Keratinocyte (primary cell): Measurements from ENCODE around the gene RIT2. TPM values are rescaled to one million over a fixed set of nuclear protein-coding genes. Genes with fewer than 3 reads are reported as not detected.

ENCODE experiments used
- DNase-seq: peaks from one replicate; pipeline ENCODE4 v3.0.0-alpha.2; 2011; ENCODE audit warnings: low read depth, missing footprints, low spot score
- FAIRE-seq: peaks from 2 replicates; lab custom pipeline; 2011; peaks lifted over from hg19 to GRCh38; lab: Jason Lieb, UNC
- H2AFZ ChIP-seq: 2 replicates; pipeline ENCODE4 v1.6.0; 2012; ENCODE audit warnings: low read length, control low read depth, inconsistent platforms; ENCODE audit not compliant: control insufficient read depth
- H3K27ac ChIP-seq: 2 replicates; pipeline ENCODE4 v1.5.1; 2011; ENCODE audit warnings: low read length; ENCODE audit not compliant: control insufficient read depth, insufficient read depth
- H3K27me3 ChIP-seq: 3 replicates; pipeline ENCODE4 v1.6.0; 2011; ENCODE audit warnings: low read length; ENCODE audit not compliant: control insufficient read depth, insufficient read depth; ENCODE audit errors: extremely low read depth
- H3K36me3 ChIP-seq, 2 experiments: 2 replicates in 1 of 2; 3 replicates in 1 of 2; pipeline ENCODE4 v1.5.1; 2011; ENCODE audit warnings: low read length in 2 of 2, mild to moderate bottlenecking in 1 of 2; ENCODE audit not compliant: control insufficient read depth in 2 of 2, insufficient read depth in 2 of 2; ENCODE audit errors: extremely low read depth in 1 of 2
- H3K4me1 ChIP-seq: 3 replicates; pipeline ENCODE4 v1.5.1; 2011; ENCODE audit warnings: low read length; ENCODE audit not compliant: control insufficient read depth, insufficient read depth; ENCODE audit errors: extremely low read depth
- H3K4me2 ChIP-seq: 3 replicates; pipeline ENCODE4 v1.6.0; 2011; ENCODE audit warnings: low read depth, low read length; ENCODE audit not compliant: control insufficient read depth, insufficient read depth; ENCODE audit errors: extremely low read depth
- H3K4me3 ChIP-seq, 3 experiments: fragments of 200-600 bp in 1 of 3; sonication (generic) in 1 of 3; 2 replicates in 2 of 3; 3 replicates in 1 of 3; pipeline ENCODE4 v1.5.1; 2011 to 2016; ENCODE audit warnings: low read length in 3 of 3, mild to moderate bottlenecking in 3 of 3, control low read depth in 2 of 3, inconsistent platforms in 1 of 3, low read depth in 1 of 3, mixed read lengths in 1 of 3, mixed run types in 1 of 3, moderate library complexity in 1 of 3; ENCODE audit not compliant: control insufficient read depth in 2 of 3, insufficient read depth in 2 of 3; ENCODE audit errors: extremely low read depth in 1 of 3
- H3K79me2 ChIP-seq: 2 replicates; pipeline ENCODE4 v1.6.0; 2012; ENCODE audit warnings: low read length; ENCODE audit not compliant: control insufficient read depth, insufficient read depth
- H3K9ac ChIP-seq: 3 replicates; pipeline ENCODE4 v1.6.0; 2011; ENCODE audit warnings: low read length; ENCODE audit not compliant: control insufficient read depth, insufficient read depth; ENCODE audit errors: extremely low read depth
- H3K9me1 ChIP-seq: 3 replicates; pipeline ENCODE4 v1.6.0; 2011; ENCODE audit warnings: low read length; ENCODE audit not compliant: control insufficient read depth, insufficient read depth; ENCODE audit errors: extremely low read depth
- H3K9me3 ChIP-seq: 2 replicates; pipeline ENCODE4 v1.5.1; 2012; ENCODE audit warnings: low read depth, low read length; ENCODE audit not compliant: control insufficient read depth
- H4K20me1 ChIP-seq: 3 replicates; pipeline ENCODE4 v1.6.0; 2011; ENCODE audit warnings: low read length; ENCODE audit not compliant: control insufficient read depth, insufficient read depth; ENCODE audit errors: extremely low read depth
- EZH2 ChIP-seq: IDR thresholded peaks from one replicate; pipeline ENCODE4 v1.6.1; 2012; ENCODE audit warnings: inconsistent platforms, mild to moderate bottlenecking, low read length, moderate library complexity
- dilution Hi-C: fragments of 300-500 bp; cut with MboI; formaldehyde crosslinking; loops from one replicate; pipeline ENCODE4 v1.7.0; 2020; ENCODE audit warnings: low sequenced_read_pairs; ENCODE audit not compliant: extremely low pct_ligation_motif_present
- polyA plus RNA-seq, 5 experiments: library from polyadenylated mRNA; depleted of rRNA in 3 of 5; stranded (reverse) in 3 of 5; stranded (forward) in 1 of 5; unstranded in 1 of 5; fragments of >200 nt; gene quantifications; 1 replicate in 1 of 5; 2 replicates in 3 of 5; 3 replicates in 1 of 5; pipeline versions ENCODE4 v1.2.1 to v1.2.3, GENCODE V29; 2011 to 2012; ENCODE audit warnings: missing spikeins in 2 of 5, low read depth in 1 of 5, low replicate concordance in 1 of 5
- TF ChIP-seq, protein P1 (sequence below), 3 experiments: IDR thresholded peaks in 1 of 3; conservative IDR thresholded peaks in 1 of 3; optimal IDR thresholded peaks in 1 of 3; 2 replicates in 2 of 3; 3 replicates in 1 of 3; pipeline versions ENCODE3 to v1.5.1; 2011; ENCODE audit warnings: low read length in 3 of 3, mild to moderate bottlenecking in 3 of 3, moderate library complexity in 2 of 3, control low read depth in 1 of 3, inconsistent platforms in 1 of 3; ENCODE audit not compliant: insufficient read depth in 2 of 3; ENCODE audit errors: extremely low read depth in 1 of 3

The RIT2 gene
- polyA plus RNA-seq, 1 donor (not counting 4 experiments of a cell fraction or from before 2014, with no cell fraction given): not detected

DNA sequence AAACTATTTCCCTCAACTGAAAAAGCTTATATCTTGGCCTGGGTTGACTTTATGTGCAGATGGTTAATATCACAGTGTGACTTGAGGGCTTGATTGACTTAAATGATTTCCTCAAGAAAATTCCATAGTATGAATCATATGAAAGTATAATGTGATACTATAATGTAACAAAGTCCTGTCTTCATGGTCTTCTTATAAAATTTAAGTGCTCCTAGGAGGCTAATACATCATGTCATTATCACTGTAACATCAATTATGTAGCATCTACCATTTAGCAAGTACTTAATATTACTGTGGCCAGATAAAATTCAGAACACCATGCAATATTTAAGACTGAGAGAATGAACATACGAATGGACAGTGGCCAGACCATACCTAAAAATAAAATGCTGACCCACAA, 276.1 kb downstream of the RIT2 start:
- H3K27me3 ChIP-seq: no peaks in the 10 kb centered on the region
- DNase-seq (no peak), FAIRE-seq (no peak)
- H3K4me1 ChIP-seq: no peaks in the 10 kb centered on the region
- H3K9ac ChIP-seq: no peak overlapping the region
- H3K27ac ChIP-seq: no peak overlapping the region
- no peak overlapping the region for H3K4me2 ChIP-seq
- H3K9me3 ChIP-seq: no peaks in the 10 kb centered on the region
- no peaks in the 10 kb centered on the region for H3K36me3 ChIP-seq
- dilution Hi-C loops: no loop called here
- H3K4me3 ChIP-seq: no peak overlapping the region
- no peak overlapping the region for H2AFZ ChIP-seq
- H3K9me1 ChIP-seq: no peaks in the 10 kb centered on the region
- no peaks in the 10 kb centered on the region for H4K20me1 ChIP-seq
- TF ChIP-seq, protein P1, sequence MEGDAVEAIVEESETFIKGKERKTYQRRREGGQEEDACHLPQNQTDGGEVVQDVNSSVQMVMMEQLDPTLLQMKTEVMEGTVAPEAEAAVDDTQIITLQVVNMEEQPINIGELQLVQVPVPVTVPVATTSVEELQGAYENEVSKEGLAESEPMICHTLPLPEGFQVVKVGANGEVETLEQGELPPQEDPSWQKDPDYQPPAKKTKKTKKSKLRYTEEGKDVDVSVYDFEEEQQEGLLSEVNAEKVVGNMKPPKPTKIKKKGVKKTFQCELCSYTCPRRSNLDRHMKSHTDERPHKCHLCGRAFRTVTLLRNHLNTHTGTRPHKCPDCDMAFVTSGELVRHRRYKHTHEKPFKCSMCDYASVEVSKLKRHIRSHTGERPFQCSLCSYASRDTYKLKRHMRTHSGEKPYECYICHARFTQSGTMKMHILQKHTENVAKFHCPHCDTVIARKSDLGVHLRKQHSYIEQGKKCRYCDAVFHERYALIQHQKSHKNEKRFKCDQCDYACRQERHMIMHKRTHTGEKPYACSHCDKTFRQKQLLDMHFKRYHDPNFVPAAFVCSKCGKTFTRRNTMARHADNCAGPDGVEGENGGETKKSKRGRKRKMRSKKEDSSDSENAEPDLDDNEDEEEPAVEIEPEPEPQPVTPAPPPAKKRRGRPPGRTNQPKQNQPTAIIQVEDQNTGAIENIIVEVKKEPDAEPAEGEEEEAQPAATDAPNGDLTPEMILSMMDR (optimal IDR thresholded peaks at IDR 0.05 in 1 of 3, IDR thresholded peaks at IDR 0.05 in 1 of 3, conservative IDR thresholded peaks at IDR 0.05 in 1 of 3; ENCODE audit: extremely low read depth in 1 of 3, insufficient read depth in 2 of 3, low read length in 3 of 3): no peak
- no peak for TF ChIP-seq EZH2
- no peaks in the 10 kb centered on the region for H3K79me2 ChIP-seq

DNA sequence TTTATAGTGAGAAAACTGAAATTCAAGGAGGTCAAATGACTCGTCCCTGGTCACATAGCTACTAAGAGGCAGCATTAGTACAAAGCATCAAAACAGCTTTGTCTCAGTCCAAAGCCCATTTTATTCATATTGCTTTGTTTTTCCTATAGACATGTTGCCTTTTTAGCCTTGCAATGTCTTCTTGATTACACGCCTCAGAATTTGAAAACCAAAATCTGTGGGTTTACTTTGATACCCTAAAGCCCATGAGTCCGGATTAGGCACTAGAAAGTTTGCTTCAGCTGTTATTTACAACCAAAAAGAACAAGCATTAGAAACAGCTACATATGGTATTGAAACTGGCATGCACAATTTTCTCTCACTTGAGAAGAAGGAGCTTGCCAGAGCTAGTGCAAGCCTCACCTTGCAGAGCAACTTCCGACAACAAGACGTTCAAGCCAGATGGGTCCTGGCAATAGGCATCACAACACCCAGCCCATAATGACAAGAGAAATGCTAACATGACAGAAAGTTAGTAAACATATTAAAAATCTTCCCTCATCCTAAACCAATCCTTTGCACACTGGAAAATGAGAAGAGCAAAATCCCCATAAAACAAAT, 276.8 kb downstream of the RIT2 start:
- Histone ChIP-seq H3K27ac (no peak overlapping the region), H3K9me1 (no peaks in the 10 kb centered on the region), H3K79me2 (no peaks in the 10 kb centered on the region), H4K20me1 (no peaks in the 10 kb centered on the region), H3K4me2 (no peak overlapping the region), H3K9ac (no peak overlapping the region), H2AFZ (no peak overlapping the region), H3K9me3 (no peaks in the 10 kb centered on the region), H3K4me1 (no peaks in the 10 kb centered on the region), H3K36me3 (no peaks in the 10 kb centered on the region), H3K27me3 (no peaks in the 10 kb centered on the region), H3K4me3 (no peak overlapping the region)
- no peak for TF ChIP-seq EZH2
- TF ChIP-seq, protein P1 (optimal IDR thresholded peaks at IDR 0.05 in 1 of 3, IDR thresholded peaks at IDR 0.05 in 1 of 3, conservative IDR thresholded peaks at IDR 0.05 in 1 of 3; ENCODE audit: extremely low read depth in 1 of 3, insufficient read depth in 2 of 3, low read length in 3 of 3): no peak
- dilution Hi-C loops: no loop called here
- no peak for DNase-seq
- no peak for FAIRE-seq
